ENCODE results near the gene HIP1. TPM values are rescaled to one million over a fixed set of nuclear protein-coding genes. Genes with fewer than 3 reads are reported as not detected.
"Not testable (repeated sequence)": the region's sequence is repeated elsewhere in the genome, so short reads cannot be mapped to it uniquely, and the experiment has no call there.

The HIP1 gene
- 11.8 TPM for total RNA-seq

GRCh38 chr7:75738604-75738974 lies at the start of gene HIP1:
HIP1 (minus strand) TSS chr7:75738941; CDS start chr7:75738920, 21 bp downstream.
- no peak for DNase-seq

- not testable (repeated sequence) for DNase-seq
Observed at GRCh38 chr7:75788154-75788847, 49.6 kb upstream of the HIP1 start.

GRCh38 chr7:75783058-75783457 lies 44.3 kb upstream of the HIP1 start:
- DNase-seq: not testable (repeated sequence)

GRCh38 chr7:75780647-75781273 lies 42.0 kb upstream of the HIP1 start:
- DNase-seq: not testable (repeated sequence)

- DNase-seq: not testable (repeated sequence)
Observed at GRCh38 chr7:75779516-75779915, 40.8 kb upstream of the HIP1 start.

GRCh38 chr7:75779035-75779434 lies 40.3 kb upstream of the HIP1 start:
- not testable (repeated sequence) for DNase-seq

GRCh38 chr7:75776295-75776971 lies 37.7 kb upstream of the HIP1 start:
- DNase-seq: peak; percentile 57

GRCh38 chr7:75773958-75774357 lies 35.2 kb upstream of the HIP1 start:
- not testable (repeated sequence) for DNase-seq

- no peak for DNase-seq
Observed at GRCh38 chr7:75772081-75773077, 33.6 kb upstream of the HIP1 start, which contains the start of gene CCL26. CCL26 (minus strand) TSS chr7:75772211; CDS start chr7:75772176, 35 bp downstream.

- DNase-seq: no peak
Observed at GRCh38 chr7:75771224-75771623, 32.5 kb upstream of the HIP1 start.

GRCh38 chr7:75762350-75762917 lies 23.7 kb upstream of the HIP1 start:
- peak; percentile 76 for DNase-seq

GRCh38 chr7:75761801-75762200 lies 23.1 kb upstream of the HIP1 start:
- not testable (repeated sequence) for DNase-seq

- no peak for DNase-seq
Observed at GRCh38 chr7:75758491-75758890, 19.8 kb upstream of the HIP1 start.

- DNase-seq: no peak
Observed at GRCh38 chr7:75757860-75758259, 19.1 kb upstream of the HIP1 start.

GRCh38 chr7:75756991-75757676 lies 18.4 kb upstream of the HIP1 start:
- no peak for DNase-seq

- DNase-seq: no peak
Observed at GRCh38 chr7:75756206-75756990, 17.7 kb upstream of the HIP1 start.

GRCh38 chr7:75743455-75743859 lies 4.7 kb upstream of the HIP1 start:
- DNase-seq: no peak

- no peak for DNase-seq
Observed at GRCh38 chr7:75740846-75741497, 2.2 kb upstream of the HIP1 start.

GRCh38 chr7:75739796-75740672 lies 1.3 kb upstream of the HIP1 start:
- DNase-seq: no peak

Measured in skin of body (tissue), 2 donors.